PC-9 (cell line): ENCODE results near the gene NTM.

Experiments used
- CTCF ChIP-seq: fragments of 200-600 bp; sonication (generic); conservative IDR thresholded peaks from 2 replicates; pipeline ENCODE4 v1.6.1; 2017; ENCODE audit warnings: mixed run types, antibody characterized with exemption, mild to moderate bottlenecking, moderate library complexity
- EZH2 ChIP-seq: fragments of 200-600 bp; sonication (generic); IDR thresholded peaks from 2 replicates; pipeline ENCODE4 v1.8.0; 2017; ENCODE audit warnings: antibody characterized with exemption, low read depth

GRCh38 chr11:131656839-131657211 is 286.4 kb downstream of the NTM start:
- TF ChIP-seq CTCF (no peak), EZH2 (no peak)
